ENCODE data around the gene AKR1C1.
"Not testable (repeated sequence)": the region's sequence is repeated elsewhere in the genome, so short reads cannot be mapped to it uniquely, and the experiment has no call there.

Gene AKR1C1

DNA sequence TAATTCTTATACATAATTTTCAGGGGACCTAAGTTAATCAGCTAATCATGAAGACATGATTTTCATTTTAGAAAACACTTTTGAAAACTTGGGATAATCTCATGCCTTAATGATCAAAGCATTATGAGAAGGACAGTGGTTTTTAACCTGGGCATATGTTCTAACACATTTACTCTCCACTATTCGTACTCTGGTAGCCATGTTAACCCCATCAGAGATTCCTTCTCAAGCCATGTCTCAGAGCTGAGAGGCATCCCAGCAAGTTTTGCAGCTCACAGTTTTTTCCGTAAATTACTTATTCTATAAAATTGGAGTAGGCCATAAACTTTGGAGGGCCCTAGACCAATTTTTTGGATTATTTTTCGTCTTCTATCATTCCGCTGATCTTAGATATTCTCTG lies 15.7 kb downstream of the AKR1C1 start:
- no peak overlapping the region for H3K4me3 ChIP-seq (ENCODE audit: low read length)
- peaks cover 19% of the 10 kb centered on the region for H3K4me1 ChIP-seq (ENCODE audit: control insufficient read depth, insufficient read depth, low read length)
- no peaks in the 10 kb centered on the region for H3K27me3 ChIP-seq (ENCODE audit: control insufficient read depth, insufficient read depth, low read length)
- no peak overlapping the region for H3K9ac ChIP-seq (ENCODE audit: low read length)
- no peaks in the 10 kb centered on the region for H3K36me3 ChIP-seq (ENCODE audit: control insufficient read depth, insufficient read depth, low read length)
- H3K9me3 ChIP-seq (ENCODE audit: control insufficient read depth, low read length) = no peaks in the 10 kb centered on the region

DNA sequence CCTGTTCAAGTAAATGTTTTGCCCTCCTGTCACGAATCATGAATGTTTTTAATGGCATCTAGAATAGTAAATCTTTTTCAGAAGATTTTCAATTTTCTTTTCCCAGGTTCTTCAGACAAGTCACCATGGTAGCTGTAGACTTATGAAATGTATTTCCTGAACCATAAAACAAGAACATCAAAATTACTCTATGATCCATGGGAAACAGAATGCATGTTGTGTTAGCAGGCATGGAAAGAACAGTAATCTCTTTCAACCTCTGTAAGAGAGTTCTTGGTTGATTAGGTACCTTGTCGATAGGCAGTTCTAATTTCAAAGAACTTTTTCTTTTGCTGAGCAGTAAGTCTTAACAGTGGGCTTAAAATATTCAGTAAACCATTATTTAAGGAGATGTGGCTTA lies 17.6 kb downstream of the AKR1C1 start:
- no peaks in the 10 kb centered on the region for H3K27me3 ChIP-seq (ENCODE audit: control insufficient read depth, insufficient read depth, low read length)
- no peaks in the 10 kb centered on the region for H3K9me3 ChIP-seq (ENCODE audit: control insufficient read depth, low read length)
- peaks cover 19% of the 10 kb centered on the region for H3K4me1 ChIP-seq (ENCODE audit: control insufficient read depth, insufficient read depth, low read length)
- H3K36me3 ChIP-seq (ENCODE audit: control insufficient read depth, insufficient read depth, low read length) = no peaks in the 10 kb centered on the region
- no peak overlapping the region for H3K4me3 ChIP-seq (ENCODE audit: low read length)
- H3K9ac ChIP-seq (ENCODE audit: low read length) = no peak overlapping the region

DNA sequence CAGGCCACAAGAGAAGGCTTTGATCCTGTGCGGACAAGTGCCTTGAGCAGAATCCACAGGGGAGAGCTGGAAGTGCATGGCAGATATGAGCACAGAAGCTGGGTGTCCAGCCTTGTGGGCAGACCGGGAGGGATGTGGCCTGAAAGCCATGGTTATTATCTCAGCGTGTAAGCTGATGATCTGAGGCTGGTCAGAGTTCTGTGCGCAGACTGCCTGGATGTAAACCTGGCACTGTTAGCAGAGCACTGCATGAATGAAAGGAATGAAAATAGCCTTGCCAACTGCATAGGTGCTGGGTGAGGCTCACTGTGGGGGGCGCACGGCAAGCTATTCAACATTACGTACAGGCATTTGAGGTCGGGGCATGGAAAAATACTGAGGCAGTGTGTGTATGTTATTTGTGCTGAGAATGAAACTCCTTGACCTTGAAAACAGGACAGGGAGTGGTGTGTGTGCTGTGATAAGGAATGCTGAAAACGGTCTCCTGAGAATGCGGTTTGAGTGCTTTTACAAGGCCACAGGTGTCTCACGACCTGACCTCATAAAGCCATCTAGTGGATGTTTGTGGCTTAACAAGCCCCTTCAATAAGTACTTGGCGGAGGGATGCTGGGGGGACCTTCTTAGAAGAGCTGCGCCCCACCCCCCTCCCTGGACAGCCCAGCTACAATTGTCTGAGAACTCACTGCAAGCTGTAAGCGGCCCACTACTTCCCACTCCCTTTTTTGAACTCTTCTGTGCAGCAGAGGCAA lies 18.7 kb downstream of the AKR1C1 start:
- Histone ChIP-seq H3K4me3 (ENCODE audit: low read length) (no peak overlapping the region), H3K4me1 (ENCODE audit: control insufficient read depth, insufficient read depth, low read length) (peaks cover 19% of the 10 kb centered on the region), H3K9me3 (ENCODE audit: control insufficient read depth, low read length) (no peaks in the 10 kb centered on the region), H3K9ac (ENCODE audit: low read length) (peak overlapping the region; percentile 61), H3K36me3 (ENCODE audit: control insufficient read depth, insufficient read depth, low read length) (no peaks in the 10 kb centered on the region), H3K27me3 (ENCODE audit: control insufficient read depth, insufficient read depth, low read length) (no peaks in the 10 kb centered on the region)

GRCh38 chr10:4982764-4983226 lies 19.6 kb downstream of the AKR1C1 start:
- H3K27me3 ChIP-seq (ENCODE audit: control insufficient read depth, insufficient read depth, low read length) = no peaks in the 10 kb centered on the region
- H3K4me1 ChIP-seq (ENCODE audit: control insufficient read depth, insufficient read depth, low read length) = peaks cover 19% of the 10 kb centered on the region
- H3K9me3 ChIP-seq (ENCODE audit: control insufficient read depth, low read length) = no peaks in the 10 kb centered on the region
- no peaks in the 10 kb centered on the region for H3K36me3 ChIP-seq (ENCODE audit: control insufficient read depth, insufficient read depth, low read length)
- peak overlapping the region; percentile 61 for H3K9ac ChIP-seq (ENCODE audit: low read length)
- H3K4me3 ChIP-seq (ENCODE audit: low read length) = no peak overlapping the region

GRCh38 chr10:4983615-4984216 lies 20.5 kb downstream of the AKR1C1 start:
- peaks cover 19% of the 10 kb centered on the region for H3K4me1 ChIP-seq (ENCODE audit: control insufficient read depth, insufficient read depth, low read length)
- no peaks in the 10 kb centered on the region for H3K9me3 ChIP-seq (ENCODE audit: control insufficient read depth, low read length)
- no peaks in the 10 kb centered on the region for H3K27me3 ChIP-seq (ENCODE audit: control insufficient read depth, insufficient read depth, low read length)
- H3K36me3 ChIP-seq (ENCODE audit: control insufficient read depth, insufficient read depth, low read length) = no peaks in the 10 kb centered on the region
- H3K4me3 ChIP-seq (ENCODE audit: low read length) = no peak overlapping the region
- H3K9ac ChIP-seq (ENCODE audit: low read length) = no peak overlapping the region

DNA sequence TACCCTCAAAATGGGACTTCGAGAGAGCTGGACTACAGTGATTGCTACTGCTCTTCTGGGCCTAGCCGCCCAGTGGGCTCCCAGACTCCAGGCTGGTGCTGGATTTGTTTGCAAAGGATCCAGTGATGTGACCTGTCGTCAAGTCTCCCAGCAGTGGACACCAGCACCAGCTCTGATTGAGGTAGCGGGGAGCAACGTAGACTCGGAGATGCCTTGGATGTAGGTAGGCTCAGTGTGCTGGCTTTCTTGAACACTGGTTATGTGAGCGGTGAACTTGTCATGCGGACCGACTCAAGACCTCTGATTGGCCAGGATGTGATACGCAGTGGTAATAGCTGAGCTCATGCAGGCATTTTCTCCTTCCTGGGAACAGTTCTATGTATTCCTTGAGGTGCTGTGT lies 21.0 kb downstream of the AKR1C1 start:
- Histone ChIP-seq H3K27me3 (ENCODE audit: control insufficient read depth, insufficient read depth, low read length) (no peaks in the 10 kb centered on the region), H3K9me3 (ENCODE audit: control insufficient read depth, low read length) (no peaks in the 10 kb centered on the region), H3K4me3 (ENCODE audit: low read length) (no peak overlapping the region), H3K9ac (ENCODE audit: low read length) (no peak overlapping the region), H3K36me3 (ENCODE audit: control insufficient read depth, insufficient read depth, low read length) (no peaks in the 10 kb centered on the region), H3K4me1 (ENCODE audit: control insufficient read depth, insufficient read depth, low read length) (peaks cover 19% of the 10 kb centered on the region)

- H3K36me3 ChIP-seq (ENCODE audit: control insufficient read depth, insufficient read depth, low read length) = no peaks in the 10 kb centered on the region
- no peak overlapping the region for H3K4me3 ChIP-seq (ENCODE audit: low read length)
- H3K9me3 ChIP-seq (ENCODE audit: control insufficient read depth, low read length) = no peaks in the 10 kb centered on the region
- peaks cover 19% of the 10 kb centered on the region for H3K4me1 ChIP-seq (ENCODE audit: control insufficient read depth, insufficient read depth, low read length)
- H3K27me3 ChIP-seq (ENCODE audit: control insufficient read depth, insufficient read depth, low read length) = no peaks in the 10 kb centered on the region
- H3K9ac ChIP-seq (ENCODE audit: low read length) = no peak overlapping the region
Observed at GRCh38 chr10:4984971-4985594, 21.9 kb downstream of the AKR1C1 start.

DNA sequence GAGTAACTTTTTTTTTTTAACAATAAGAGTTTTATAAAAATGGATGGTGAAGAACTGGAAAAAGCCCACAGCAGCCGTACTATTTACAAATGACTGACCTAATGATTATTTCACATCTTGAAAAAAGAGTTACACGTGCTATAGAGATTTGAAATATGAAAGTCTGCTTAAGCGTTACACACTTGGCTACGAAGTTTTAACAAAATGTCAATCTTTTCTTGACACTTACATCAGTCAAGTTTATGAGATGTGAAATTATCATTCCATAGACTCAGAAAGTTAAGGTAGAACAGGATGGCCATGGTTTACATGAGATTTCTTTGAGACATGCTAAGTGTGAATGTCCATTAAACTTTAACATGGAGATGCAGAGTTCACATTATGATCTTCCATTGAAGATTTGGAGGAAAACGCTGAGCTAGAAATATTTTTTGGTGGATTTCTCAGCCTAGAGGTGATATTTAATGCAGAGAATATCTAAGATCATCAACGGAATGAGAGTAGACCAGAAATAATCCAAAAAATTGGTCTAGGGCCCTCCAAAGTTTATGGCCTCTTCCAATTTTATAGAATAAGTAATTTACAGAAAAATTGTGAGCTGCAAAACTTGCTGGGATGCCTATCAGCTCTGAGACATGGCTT lies 24.9 kb downstream of the AKR1C1 start:
- not testable (repeated sequence) for H3K36me3 ChIP-seq (ENCODE audit: control insufficient read depth, insufficient read depth, low read length); H3K27me3 ChIP-seq (ENCODE audit: control insufficient read depth, insufficient read depth, low read length); H3K4me3 ChIP-seq (ENCODE audit: low read length); H3K4me1 ChIP-seq (ENCODE audit: control insufficient read depth, insufficient read depth, low read length); H3K9ac ChIP-seq (ENCODE audit: low read length); H3K9me3 ChIP-seq (ENCODE audit: control insufficient read depth, low read length)

DNA sequence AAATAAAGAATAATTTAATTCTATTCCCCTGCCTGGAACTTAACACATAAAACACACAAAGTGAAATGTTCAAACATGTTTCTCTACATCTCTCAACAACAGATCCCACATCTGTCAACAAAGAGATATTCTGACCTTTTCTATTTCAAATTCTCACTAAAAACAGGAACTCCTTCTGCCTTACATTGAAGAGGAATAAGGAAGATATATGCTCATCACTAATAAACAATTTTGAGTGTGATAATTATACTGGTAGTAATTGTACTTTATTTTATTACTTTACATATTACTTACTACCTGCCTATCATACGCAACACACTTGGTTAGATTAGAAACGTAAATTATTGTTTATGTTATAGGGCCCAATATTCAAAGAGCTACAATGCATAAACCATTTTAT lies 27.0 kb downstream of the AKR1C1 start:
- Histone ChIP-seq H3K4me1 (ENCODE audit: control insufficient read depth, insufficient read depth, low read length) (no peaks in the 10 kb centered on the region), H3K9ac (ENCODE audit: low read length) (no peak overlapping the region), H3K36me3 (ENCODE audit: control insufficient read depth, insufficient read depth, low read length) (no peaks in the 10 kb centered on the region), H3K4me3 (ENCODE audit: low read length) (no peak overlapping the region), H3K9me3 (ENCODE audit: control insufficient read depth, low read length) (no peaks in the 10 kb centered on the region), H3K27me3 (ENCODE audit: control insufficient read depth, insufficient read depth, low read length) (no peaks in the 10 kb centered on the region)

DNA sequence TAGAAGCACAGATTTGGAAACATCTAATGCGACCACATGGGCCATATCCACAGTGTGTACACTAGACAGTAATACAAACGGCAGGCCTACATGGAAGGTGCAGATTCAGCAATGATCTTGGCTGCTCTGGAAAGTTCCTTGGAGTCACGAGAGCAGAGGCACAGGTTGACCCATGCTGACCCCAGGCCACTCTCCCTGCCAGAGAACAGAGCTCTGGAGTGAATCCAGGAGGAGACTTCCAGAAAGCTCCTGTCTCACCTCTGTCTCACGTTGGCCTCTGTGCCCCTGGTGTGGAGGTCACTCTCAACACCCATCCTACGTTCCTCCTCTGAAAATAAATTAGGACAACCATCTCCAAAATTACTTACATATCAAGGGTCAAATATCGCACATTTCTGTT lies 28.2 kb downstream of the AKR1C1 start:
- not testable (repeated sequence) for H3K9ac ChIP-seq (ENCODE audit: low read length); H3K4me3 ChIP-seq (ENCODE audit: low read length); H3K4me1 ChIP-seq (ENCODE audit: control insufficient read depth, insufficient read depth, low read length); H3K36me3 ChIP-seq (ENCODE audit: control insufficient read depth, insufficient read depth, low read length); H3K9me3 ChIP-seq (ENCODE audit: control insufficient read depth, low read length); H3K27me3 ChIP-seq (ENCODE audit: control insufficient read depth, insufficient read depth, low read length)

- not testable (repeated sequence) for H3K9me3 ChIP-seq (ENCODE audit: control insufficient read depth, low read length); H3K27me3 ChIP-seq (ENCODE audit: control insufficient read depth, insufficient read depth, low read length); H3K4me3 ChIP-seq (ENCODE audit: low read length); H3K9ac ChIP-seq (ENCODE audit: low read length); H3K4me1 ChIP-seq (ENCODE audit: control insufficient read depth, insufficient read depth, low read length); H3K36me3 ChIP-seq (ENCODE audit: control insufficient read depth, insufficient read depth, low read length)
Observed at GRCh38 chr10:4992564-4992963, 29.3 kb downstream of the AKR1C1 start.

DNA sequence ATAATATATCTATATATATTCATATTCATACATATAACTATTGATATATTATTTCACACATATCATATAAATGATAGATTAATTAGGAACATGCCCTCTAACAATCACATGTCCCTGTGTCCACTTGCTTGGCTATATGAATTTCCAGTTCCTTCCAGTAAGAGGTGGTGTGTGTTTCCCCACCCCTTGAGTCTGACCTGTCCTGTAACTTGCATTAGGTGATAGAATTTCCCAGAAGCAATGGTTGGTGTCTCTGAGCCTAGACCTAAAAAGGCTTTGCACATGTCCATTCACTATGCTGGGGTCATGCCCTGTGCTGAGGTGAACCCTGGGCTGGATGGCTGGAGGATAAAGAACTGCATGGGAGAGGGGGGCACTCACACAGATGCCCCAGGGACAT lies 31.0 kb downstream of the AKR1C1 start:
- H3K4me3 ChIP-seq (ENCODE audit: low read length); H3K9ac ChIP-seq (ENCODE audit: low read length); H3K36me3 ChIP-seq (ENCODE audit: control insufficient read depth, insufficient read depth, low read length); H3K27me3 ChIP-seq (ENCODE audit: control insufficient read depth, insufficient read depth, low read length); H3K4me1 ChIP-seq (ENCODE audit: control insufficient read depth, insufficient read depth, low read length); H3K9me3 ChIP-seq (ENCODE audit: control insufficient read depth, low read length): not testable (repeated sequence)

All from mucosa of stomach (tissue), 1 donor.